ENCODE data around the gene COL26A1.
A peak's percentile ranks its signal among the peaks of the same experiment; 100 is the strongest.

COL26A1 gene

GRCh38 chr7:101373812-101374614 is 11.3 kb downstream of the COL26A1 start:
- DNase-seq, result no peak

- no peak for DNase-seq
Observed at GRCh38 chr7:101374990-101375389, 12.3 kb downstream of the COL26A1 start.

GRCh38 chr7:101376601-101377000 is 13.9 kb downstream of the COL26A1 start:
- DNase-seq, result no peak

- no peak for DNase-seq
Observed at GRCh38 chr7:101377189-101377736, 14.6 kb downstream of the COL26A1 start.

- no peak for DNase-seq
Observed at GRCh38 chr7:101378751-101379174, 16.1 kb downstream of the COL26A1 start.

GRCh38 chr7:101379302-101379701 is 16.6 kb downstream of the COL26A1 start:
- DNase-seq, result no peak

- no peak for DNase-seq
Observed at GRCh38 chr7:101381549-101382111, 19.0 kb downstream of the COL26A1 start.

GRCh38 chr7:101382937-101383336 is 20.3 kb downstream of the COL26A1 start:
- DNase-seq, result no peak

GRCh38 chr7:101386177-101386557 is 23.5 kb downstream of the COL26A1 start:
- DNase-seq, result no peak

GRCh38 chr7:101386558-101387231 is 24.0 kb downstream of the COL26A1 start:
- DNase-seq, result no peak

- DNase-seq, result peak; percentile 21
Observed at GRCh38 chr7:101390901-101391301, 28.2 kb downstream of the COL26A1 start.

- DNase-seq, result no peak
Observed at GRCh38 chr7:101391991-101392390, 29.3 kb downstream of the COL26A1 start.

- DNase-seq, result no peak
Observed at GRCh38 chr7:101393865-101394264, 31.2 kb downstream of the COL26A1 start.

GRCh38 chr7:101395376-101395775 is 32.7 kb downstream of the COL26A1 start:
- no peak for DNase-seq

GRCh38 chr7:101397243-101397642 is 34.6 kb downstream of the COL26A1 start:
- no peak for DNase-seq

GRCh38 chr7:101397770-101398324 is 35.2 kb downstream of the COL26A1 start:
- DNase-seq, result no peak

- DNase-seq, result no peak
Observed at GRCh38 chr7:101398396-101399289, 36.0 kb downstream of the COL26A1 start.

GRCh38 chr7:101399759-101400158 is 37.1 kb downstream of the COL26A1 start:
- no peak for DNase-seq

- no peak for DNase-seq
Observed at GRCh38 chr7:101400751-101401150, 38.1 kb downstream of the COL26A1 start.

- DNase-seq, result no peak
Observed at GRCh38 chr7:101401390-101402080, 38.9 kb downstream of the COL26A1 start.

- no peak for DNase-seq
Observed at GRCh38 chr7:101402081-101402779, 39.6 kb downstream of the COL26A1 start.

All from activated T-cell treated with anti-CD3 and anti-CD28 coated beads, Interleukin-2, amount 50 U/mL, for 1 hour (primary cell).